ENCODE data around the gene MECP2. TPM values are rescaled to one million over a fixed set of nuclear protein-coding genes. Genes with fewer than 3 reads are reported as not detected.
A peak's percentile ranks its signal among the peaks of the same experiment; 100 is the strongest.

The MECP2 gene
- total and polyA plus RNA-seq, 9 donors: 17.5 to 24.0 (median 20.7) TPM

DNA sequence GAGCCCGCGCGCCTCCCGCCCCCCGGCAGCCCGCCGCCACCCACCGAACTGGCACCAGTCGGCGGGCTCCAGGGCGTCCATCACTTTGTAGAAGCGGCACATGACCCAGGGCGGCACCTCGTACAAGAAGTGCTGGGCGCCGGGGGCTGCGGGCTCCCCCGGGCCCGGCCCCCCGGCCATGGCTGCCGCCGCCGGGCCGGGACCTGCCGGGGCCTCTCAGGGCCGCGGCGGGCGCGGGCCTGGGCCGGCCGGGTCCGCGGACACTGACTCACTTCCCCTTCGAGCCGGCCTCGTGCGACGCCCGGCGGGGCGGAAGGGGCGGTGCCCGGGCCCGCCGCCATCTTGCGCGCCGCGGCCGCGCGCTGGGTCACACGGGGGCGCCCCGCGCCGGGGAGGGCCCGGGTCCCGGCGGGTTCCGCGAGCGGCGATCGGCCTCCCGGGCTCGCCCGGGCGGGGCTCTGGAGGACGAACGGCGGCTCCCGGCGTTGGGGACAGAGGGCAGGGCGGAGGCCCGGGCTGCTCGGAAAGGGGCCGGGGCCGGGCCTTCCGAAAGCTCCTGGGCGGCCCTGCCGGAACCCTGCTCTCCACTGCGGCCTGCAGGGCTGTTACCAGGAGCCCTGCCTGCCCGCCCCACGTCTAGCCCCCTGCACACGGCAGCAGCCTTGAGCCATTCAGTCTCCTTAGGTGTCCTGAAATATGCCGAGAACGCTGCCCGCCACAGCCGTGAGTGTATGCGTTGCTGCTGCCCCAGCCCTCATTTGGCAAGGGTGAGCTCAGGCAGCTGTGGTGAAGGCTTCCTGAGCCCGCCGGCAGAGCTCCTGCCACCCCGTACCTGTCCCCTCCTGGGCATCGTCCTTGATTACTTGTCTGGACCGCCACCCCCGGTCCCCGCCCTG is 77.6 kb downstream of the MECP2 start, which contains the start of gene IRAK1:
Gene IRAK1 (minus strand): TSS at position 270 of the 896 bp plus-strand sequence. CDS start 90 bp downstream, at position 180.
- peak within 1 kb of the TSS; percentile 55 for H3K4me3 ChIP-seq (ENCODE audit: low read length)
- DNase-seq: peak; percentile 75
- peaks cover 53% of the 10 kb centered on the region for H3K27me3 ChIP-seq (ENCODE audit: control insufficient read depth, insufficient read depth, low read length)
- peak within 1 kb of the TSS; percentile 74 for H3K27ac ChIP-seq (ENCODE audit: low read length)
- H3K4me1 ChIP-seq (ENCODE audit: control insufficient read depth, insufficient read depth, low read length): peaks cover 21% of the 10 kb centered on the region
- peaks cover 26% of the 10 kb centered on the region for H3K36me3 ChIP-seq (ENCODE audit: control insufficient read depth, insufficient read depth, low read length)
- no peaks in the 10 kb centered on the region for H3K9me3 ChIP-seq (replicated peaks; ENCODE audit: control insufficient read depth, low read depth, low read length)
- 27% methylated on average over 90 of the region's 99 CpGs for WGBS (ENCODE audit: insufficient coverage)

DNA sequence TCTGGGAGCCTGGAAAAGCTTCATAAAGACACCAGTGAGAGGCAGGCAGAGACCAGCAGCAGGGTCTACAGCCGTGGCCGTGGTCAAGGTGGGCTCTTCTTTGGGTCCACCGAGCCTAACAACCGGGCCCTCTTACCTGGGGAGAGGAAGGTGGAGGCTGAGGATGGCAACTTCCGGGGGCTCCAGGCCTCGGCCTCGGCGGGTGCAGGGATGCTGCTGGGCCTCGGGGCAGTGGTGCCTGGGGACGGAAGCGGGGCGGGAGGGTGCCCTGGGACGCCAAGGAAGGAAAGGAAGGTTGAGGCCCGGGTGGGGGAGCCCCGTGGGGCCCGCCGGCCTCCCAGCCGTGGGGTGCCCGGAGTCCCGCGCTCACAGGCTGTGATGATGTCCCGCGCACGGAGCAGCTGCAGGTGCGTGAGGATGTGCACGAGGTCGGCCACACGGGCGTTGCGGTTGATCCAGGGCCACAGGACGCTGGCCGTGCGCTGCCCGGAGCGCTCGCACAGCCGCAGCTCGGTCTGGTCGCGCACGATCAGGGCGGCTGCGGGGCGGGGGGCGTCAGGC is 78.4 kb downstream of the MECP2 start:
- Histone ChIP-seq H3K27ac (ENCODE audit: low read length) (peak overlapping the region; percentile 13), H3K9me3 (replicated peaks; ENCODE audit: control insufficient read depth, low read depth, low read length) (no peaks in the 10 kb centered on the region), H3K27me3 (ENCODE audit: control insufficient read depth, insufficient read depth, low read length) (peaks cover 53% of the 10 kb centered on the region), H3K4me1 (ENCODE audit: control insufficient read depth, insufficient read depth, low read length) (peaks cover 21% of the 10 kb centered on the region), H3K4me3 (ENCODE audit: low read length) (peak overlapping the region; percentile 54), H3K36me3 (ENCODE audit: control insufficient read depth, insufficient read depth, low read length) (peaks cover 30% of the 10 kb centered on the region)
- WGBS (ENCODE audit: insufficient coverage): 36% methylated on average over 45 of the region's 45 CpGs
- DNase-seq: no peak

DNA sequence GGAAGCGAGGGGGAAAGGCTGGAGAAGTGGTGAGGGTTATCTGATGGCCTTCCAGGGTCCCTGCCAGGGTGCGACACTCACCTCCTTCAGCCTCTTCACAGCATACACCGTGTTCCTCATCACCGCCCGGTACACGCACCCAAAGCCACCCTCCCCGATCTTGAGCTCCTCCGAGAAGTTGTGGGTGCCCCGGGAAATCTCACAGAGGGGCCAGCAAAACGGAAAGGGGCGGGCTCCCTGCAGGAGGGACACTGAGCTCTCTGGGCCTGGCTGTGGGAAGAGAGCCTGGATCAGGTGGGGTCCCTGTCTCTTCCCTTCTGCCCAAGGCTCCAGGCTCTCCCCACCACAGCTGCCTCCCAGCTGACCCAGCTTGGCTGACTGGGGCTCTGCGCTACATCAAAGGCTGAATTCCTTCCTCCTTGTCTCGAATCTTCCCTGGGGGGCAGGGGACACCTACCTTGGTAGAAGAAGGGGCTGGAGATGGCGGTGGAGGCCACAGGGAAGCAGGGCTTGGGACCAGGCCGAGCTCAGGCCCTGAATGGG is 78.9 kb downstream of the MECP2 start:
- Histone ChIP-seq H3K4me3 (ENCODE audit: low read length) (peak overlapping the region; percentile 54), H3K9me3 (replicated peaks; ENCODE audit: control insufficient read depth, low read depth, low read length) (no peaks in the 10 kb centered on the region), H3K27ac (ENCODE audit: low read length) (peak overlapping the region; percentile 13), H3K4me1 (ENCODE audit: control insufficient read depth, insufficient read depth, low read length) (peaks cover 24% of the 10 kb centered on the region), H3K27me3 (ENCODE audit: control insufficient read depth, insufficient read depth, low read length) (peaks cover 51% of the 10 kb centered on the region), H3K36me3 (ENCODE audit: control insufficient read depth, insufficient read depth, low read length) (peaks cover 30% of the 10 kb centered on the region)
- WGBS (ENCODE audit: insufficient coverage): 74% methylated on average over 9 of the region's 15 CpGs
- DNase-seq: no peak

DNA sequence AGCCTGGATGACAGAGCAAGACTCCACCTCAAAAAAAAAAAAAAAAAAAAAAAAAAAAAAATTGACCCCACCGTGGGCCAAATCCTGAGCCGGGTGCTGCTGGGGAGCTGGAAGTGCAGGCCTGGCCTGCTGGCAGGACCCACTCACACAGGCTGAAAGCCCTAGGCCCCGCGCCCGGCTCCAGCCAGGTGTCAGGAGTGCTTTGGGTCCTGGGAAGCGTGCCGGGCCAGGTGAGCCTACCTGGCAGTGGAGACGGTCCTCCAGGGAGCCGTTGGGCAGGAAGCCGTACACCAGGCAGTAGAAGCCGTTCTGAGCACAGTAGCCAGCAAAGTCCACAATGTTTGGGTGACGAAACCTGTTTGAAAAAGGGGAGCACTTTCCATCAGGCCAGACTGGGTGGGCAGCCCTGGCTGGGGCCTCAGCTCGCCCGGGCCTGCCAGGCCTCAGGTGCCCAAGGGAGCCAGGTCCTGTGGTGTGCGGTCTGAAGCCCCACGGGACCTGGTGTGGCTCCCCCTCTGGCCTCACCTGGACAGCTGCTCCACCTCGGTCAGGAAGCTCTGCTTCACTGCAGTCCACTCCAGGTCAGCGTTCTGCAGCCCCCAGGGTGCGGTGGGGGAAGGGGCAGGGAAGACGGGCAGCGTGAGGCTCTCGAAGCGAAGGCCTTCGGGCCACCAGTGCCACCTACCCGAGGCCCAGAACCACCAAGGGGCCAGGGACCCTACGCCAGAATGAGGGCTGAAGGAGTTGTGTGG is 79.6 kb downstream of the MECP2 start:
- Histone ChIP-seq H3K36me3 (ENCODE audit: control insufficient read depth, insufficient read depth, low read length) (peaks cover 30% of the 10 kb centered on the region), H3K27ac (ENCODE audit: low read length) (no peak overlapping the region), H3K27me3 (ENCODE audit: control insufficient read depth, insufficient read depth, low read length) (peaks cover 50% of the 10 kb centered on the region), H3K9me3 (replicated peaks; ENCODE audit: control insufficient read depth, low read depth, low read length) (no peaks in the 10 kb centered on the region), H3K4me3 (ENCODE audit: low read length) (peak overlapping the region; percentile 54), H3K4me1 (ENCODE audit: control insufficient read depth, insufficient read depth, low read length) (peaks cover 29% of the 10 kb centered on the region)
- WGBS (ENCODE audit: insufficient coverage): 88% methylated on average over 22 of the region's 26 CpGs
- DNase-seq: no peak

DNA sequence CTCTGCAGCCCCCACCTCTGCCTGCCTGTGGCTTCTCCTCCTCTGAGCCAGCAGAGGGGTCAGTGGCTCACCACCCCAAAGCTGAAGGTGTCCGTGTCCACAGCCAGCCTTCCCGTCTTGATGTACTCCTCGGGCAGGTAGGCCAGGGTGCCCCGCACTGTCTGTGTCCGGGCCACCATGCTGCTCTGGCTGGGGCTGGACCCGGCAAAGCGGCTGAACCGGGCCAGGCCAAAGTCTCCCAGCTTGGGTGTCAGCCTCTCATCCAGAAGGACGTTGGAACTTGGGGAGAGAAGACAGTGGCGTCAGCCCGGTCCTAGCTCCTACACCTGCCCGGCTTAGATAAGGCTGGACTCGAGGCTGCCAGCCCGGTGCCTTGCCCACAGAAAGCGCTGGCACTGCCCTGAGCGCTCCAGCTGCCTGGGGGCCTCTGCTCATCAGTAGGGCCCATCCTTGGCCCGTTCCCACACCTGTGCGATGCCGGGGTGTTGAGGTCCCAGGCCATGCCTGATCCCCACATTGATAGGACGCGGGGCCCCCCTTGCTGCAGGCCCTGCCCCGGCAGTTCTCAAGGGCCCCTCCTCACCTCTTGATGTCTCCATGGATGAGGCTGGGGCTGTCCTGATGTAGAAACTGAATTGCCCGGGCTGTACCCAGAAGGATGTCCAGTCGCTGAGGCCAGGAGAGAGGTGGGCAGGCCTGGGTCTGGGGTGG is 81.0 kb downstream of the MECP2 start:
- peaks cover 35% of the 10 kb centered on the region for H3K36me3 ChIP-seq (ENCODE audit: control insufficient read depth, insufficient read depth, low read length)
- no peak for DNase-seq
- no peak overlapping the region for H3K4me3 ChIP-seq (ENCODE audit: low read length)
- H3K27ac ChIP-seq (ENCODE audit: low read length): no peak overlapping the region
- peaks cover 55% of the 10 kb centered on the region for H3K27me3 ChIP-seq (ENCODE audit: control insufficient read depth, insufficient read depth, low read length)
- peaks cover 29% of the 10 kb centered on the region for H3K4me1 ChIP-seq (ENCODE audit: control insufficient read depth, insufficient read depth, low read length)
- 87% methylated on average over 22 of the region's 24 CpGs for WGBS (ENCODE audit: insufficient coverage)
- no peaks in the 10 kb centered on the region for H3K9me3 ChIP-seq (replicated peaks; ENCODE audit: control insufficient read depth, low read depth, low read length)

DNA sequence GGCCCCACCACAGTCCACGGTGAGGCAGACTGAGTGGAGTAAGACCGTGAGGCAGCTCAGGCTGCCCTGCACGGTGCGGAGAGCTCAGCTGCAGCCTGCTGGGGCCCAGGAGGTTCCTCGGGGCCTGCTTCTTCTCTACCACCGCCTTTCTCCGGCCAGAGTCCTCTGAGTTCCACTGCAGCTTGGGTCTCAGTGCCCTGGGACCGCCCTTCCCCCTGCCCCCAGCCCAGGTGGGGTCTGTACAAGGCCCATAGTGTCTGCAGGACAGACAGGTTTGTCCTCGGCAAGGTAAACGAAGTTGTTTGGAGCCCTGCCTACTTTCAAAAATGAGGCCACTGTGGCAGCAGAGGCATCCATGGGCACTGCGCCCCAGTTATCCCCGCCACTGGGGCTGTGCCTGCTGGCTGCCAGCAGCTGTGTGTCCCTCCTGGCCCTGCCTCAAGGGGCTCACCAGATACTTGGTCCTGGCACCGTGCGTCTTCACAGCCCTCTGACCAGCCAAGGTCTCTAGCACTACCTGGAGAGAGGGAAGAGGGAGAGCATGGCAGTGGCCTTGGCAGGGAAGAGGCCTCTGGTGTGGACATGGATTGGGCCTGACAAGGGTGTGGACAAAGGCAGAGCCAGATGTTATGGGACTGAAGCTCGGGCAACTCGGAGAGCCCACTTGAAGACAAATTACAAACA is 81.8 kb downstream of the MECP2 start:
- Histone ChIP-seq H3K36me3 (ENCODE audit: control insufficient read depth, insufficient read depth, low read length) (peaks cover 41% of the 10 kb centered on the region), H3K9me3 (replicated peaks; ENCODE audit: control insufficient read depth, low read depth, low read length) (no peaks in the 10 kb centered on the region), H3K27ac (ENCODE audit: low read length) (no peak overlapping the region), H3K4me3 (ENCODE audit: low read length) (no peak overlapping the region), H3K27me3 (ENCODE audit: control insufficient read depth, insufficient read depth, low read length) (peaks cover 55% of the 10 kb centered on the region), H3K4me1 (ENCODE audit: control insufficient read depth, insufficient read depth, low read length) (peaks cover 23% of the 10 kb centered on the region)
- DNase-seq: no peak
- WGBS (ENCODE audit: insufficient coverage): 77% methylated on average over 13 of the region's 16 CpGs

DNA sequence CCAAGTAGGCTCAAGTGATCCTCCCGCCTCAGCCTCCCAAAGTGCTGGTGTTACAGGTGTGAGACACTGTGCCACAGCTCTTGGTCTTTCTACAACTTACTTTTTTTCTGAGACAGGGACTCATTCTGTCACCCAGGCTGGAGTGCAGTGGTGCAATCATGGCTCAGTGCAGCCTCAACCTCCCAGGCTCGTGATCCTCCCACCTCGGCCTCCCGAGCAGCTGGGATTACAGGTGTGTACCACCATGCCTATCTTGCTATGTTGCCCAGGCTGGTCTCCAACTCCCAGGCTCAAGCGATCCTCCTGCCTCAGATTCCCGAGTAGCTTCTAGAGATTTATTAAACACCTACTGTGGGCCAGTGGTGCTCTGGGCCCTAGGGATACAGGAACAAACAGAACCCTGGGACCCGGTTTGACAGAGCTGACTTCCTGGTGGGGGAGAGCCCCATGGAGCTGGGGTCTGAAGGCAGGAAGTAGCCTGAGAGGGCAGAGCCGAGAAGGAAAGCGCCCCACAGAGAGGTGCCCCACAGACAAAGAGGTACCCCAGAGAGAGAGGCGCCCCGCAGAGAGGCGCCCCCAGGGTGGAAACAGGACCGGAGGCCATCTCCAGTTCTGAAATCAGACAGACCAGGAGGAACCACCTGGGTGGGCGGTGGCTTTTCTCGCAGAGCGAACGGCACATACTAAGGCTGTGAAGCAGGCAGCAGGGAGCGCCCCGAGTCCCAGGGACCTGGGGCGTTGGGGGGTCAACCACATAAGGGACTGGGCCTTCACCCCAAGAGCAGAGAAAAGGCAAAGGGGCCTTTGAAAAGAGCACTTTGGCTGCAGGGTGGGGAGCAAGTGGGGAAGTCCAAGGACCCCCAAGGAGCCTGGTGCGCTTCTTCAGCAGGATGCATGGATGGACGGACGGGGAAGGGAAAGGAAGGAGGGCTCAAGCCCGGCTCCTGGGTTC is 82.8 kb downstream of the MECP2 start:
- no peak for DNase-seq
- no peaks in the 10 kb centered on the region for H3K9me3 ChIP-seq (replicated peaks; ENCODE audit: control insufficient read depth, low read depth, low read length)
- peaks cover 59% of the 10 kb centered on the region for H3K27me3 ChIP-seq (ENCODE audit: control insufficient read depth, insufficient read depth, low read length)
- H3K4me1 ChIP-seq (ENCODE audit: control insufficient read depth, insufficient read depth, low read length): peaks cover 18% of the 10 kb centered on the region
- H3K4me3 ChIP-seq (ENCODE audit: low read length): no peak overlapping the region
- no peak overlapping the region for H3K27ac ChIP-seq (ENCODE audit: low read length)
- peaks cover 42% of the 10 kb centered on the region for H3K36me3 ChIP-seq (ENCODE audit: control insufficient read depth, insufficient read depth, low read length)
- 81% methylated on average over 22 of the region's 24 CpGs for WGBS (ENCODE audit: insufficient coverage)

DNA sequence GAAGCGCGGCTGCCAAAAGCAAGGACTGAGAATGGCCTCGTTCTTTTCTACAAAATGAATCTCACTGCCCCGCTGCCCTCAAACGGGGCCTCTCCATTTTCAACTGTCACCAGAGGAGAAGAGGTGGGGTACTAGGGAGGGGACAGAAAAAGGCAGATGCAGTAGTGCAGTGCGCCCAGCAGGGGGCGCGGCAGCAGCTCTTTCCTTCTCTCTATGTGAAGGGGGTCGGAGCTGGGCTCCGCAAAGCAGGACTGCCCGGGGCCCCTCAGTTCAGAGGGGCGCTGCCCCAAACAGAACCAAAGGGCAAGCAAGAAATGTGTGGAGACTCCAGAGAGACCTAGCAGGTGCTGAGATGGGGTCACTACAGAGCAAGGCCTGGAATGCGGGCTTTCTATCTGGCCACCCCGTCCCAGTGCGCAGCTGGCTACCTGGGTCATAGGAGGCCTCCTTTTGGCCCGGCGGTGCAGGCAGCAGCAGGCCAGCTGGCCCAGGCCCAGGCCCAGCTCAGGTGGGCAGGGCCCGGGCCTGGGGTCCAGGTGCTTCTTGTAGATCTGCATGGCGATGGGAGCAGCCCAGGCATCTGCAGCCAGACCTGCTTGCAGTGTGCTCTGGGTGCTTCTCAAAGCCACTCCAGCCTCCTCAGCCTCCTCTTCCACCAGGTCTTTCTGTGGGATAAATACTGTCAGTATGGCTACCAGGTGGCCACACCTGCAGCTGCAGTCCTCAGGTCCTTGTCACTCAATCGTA is 83.7 kb downstream of the MECP2 start:
- peaks cover 57% of the 10 kb centered on the region for H3K27me3 ChIP-seq (ENCODE audit: control insufficient read depth, insufficient read depth, low read length)
- DNase-seq: peak; percentile 52
- H3K4me1 ChIP-seq (ENCODE audit: control insufficient read depth, insufficient read depth, low read length): peaks cover 15% of the 10 kb centered on the region
- no peak overlapping the region for H3K4me3 ChIP-seq (ENCODE audit: low read length)
- no peaks in the 10 kb centered on the region for H3K9me3 ChIP-seq (replicated peaks; ENCODE audit: control insufficient read depth, low read depth, low read length)
- no peak overlapping the region for H3K27ac ChIP-seq (ENCODE audit: low read length)
- 51% methylated on average over 13 of the region's 20 CpGs for WGBS (ENCODE audit: insufficient coverage)
- H3K36me3 ChIP-seq (ENCODE audit: control insufficient read depth, insufficient read depth, low read length): peaks cover 42% of the 10 kb centered on the region
